Ishikawa (cell line): ENCODE data around the gene SSH2.

Experiments
- CEBPB ChIP-seq: IDR thresholded peaks from 2 replicates; pipeline ENCODE4 v1.6.1; 2012
- CREB1 ChIP-seq: IDR thresholded peaks from 2 replicates; pipeline ENCODE4 v1.6.1; 2012; ENCODE audit warnings: low read depth
- EGR1 ChIP-seq: IDR thresholded peaks from 2 replicates; pipeline ENCODE4 v1.6.1; 2012
- EP300 ChIP-seq: IDR thresholded peaks from 2 replicates; pipeline ENCODE4 v1.6.1; 2012; ENCODE audit warnings: borderline replicate concordance
- NFIC ChIP-seq: IDR thresholded peaks from 2 replicates; pipeline ENCODE4 v1.6.1; 2012
- RAD21 ChIP-seq: IDR thresholded peaks from 2 replicates; pipeline ENCODE4 v1.6.1; 2012; ENCODE audit warnings: low read depth
- TAF1 ChIP-seq: IDR thresholded peaks from 2 replicates; pipeline ENCODE4 v1.6.1; 2012; ENCODE audit warnings: low read depth, mild to moderate bottlenecking
- TCF12 ChIP-seq: IDR thresholded peaks from 2 replicates; pipeline ENCODE4 v1.6.1; 2012; ENCODE audit warnings: low read depth
- TEAD4 ChIP-seq: IDR thresholded peaks from 2 replicates; pipeline ENCODE4 v1.6.1; 2012
- YY1 ChIP-seq: IDR thresholded peaks from 2 replicates; pipeline ENCODE4 v1.6.1; 2012; ENCODE audit warnings: low read depth
- TF ChIP-seq, protein P1 (sequence below): IDR thresholded peaks from 2 replicates; pipeline ENCODE4 v1.6.1; 2012
- TF ChIP-seq, protein P2 (sequence below): IDR thresholded peaks from 2 replicates; pipeline ENCODE4 v1.6.1; 2012; ENCODE audit warnings: low read depth, mild to moderate bottlenecking

DNA sequence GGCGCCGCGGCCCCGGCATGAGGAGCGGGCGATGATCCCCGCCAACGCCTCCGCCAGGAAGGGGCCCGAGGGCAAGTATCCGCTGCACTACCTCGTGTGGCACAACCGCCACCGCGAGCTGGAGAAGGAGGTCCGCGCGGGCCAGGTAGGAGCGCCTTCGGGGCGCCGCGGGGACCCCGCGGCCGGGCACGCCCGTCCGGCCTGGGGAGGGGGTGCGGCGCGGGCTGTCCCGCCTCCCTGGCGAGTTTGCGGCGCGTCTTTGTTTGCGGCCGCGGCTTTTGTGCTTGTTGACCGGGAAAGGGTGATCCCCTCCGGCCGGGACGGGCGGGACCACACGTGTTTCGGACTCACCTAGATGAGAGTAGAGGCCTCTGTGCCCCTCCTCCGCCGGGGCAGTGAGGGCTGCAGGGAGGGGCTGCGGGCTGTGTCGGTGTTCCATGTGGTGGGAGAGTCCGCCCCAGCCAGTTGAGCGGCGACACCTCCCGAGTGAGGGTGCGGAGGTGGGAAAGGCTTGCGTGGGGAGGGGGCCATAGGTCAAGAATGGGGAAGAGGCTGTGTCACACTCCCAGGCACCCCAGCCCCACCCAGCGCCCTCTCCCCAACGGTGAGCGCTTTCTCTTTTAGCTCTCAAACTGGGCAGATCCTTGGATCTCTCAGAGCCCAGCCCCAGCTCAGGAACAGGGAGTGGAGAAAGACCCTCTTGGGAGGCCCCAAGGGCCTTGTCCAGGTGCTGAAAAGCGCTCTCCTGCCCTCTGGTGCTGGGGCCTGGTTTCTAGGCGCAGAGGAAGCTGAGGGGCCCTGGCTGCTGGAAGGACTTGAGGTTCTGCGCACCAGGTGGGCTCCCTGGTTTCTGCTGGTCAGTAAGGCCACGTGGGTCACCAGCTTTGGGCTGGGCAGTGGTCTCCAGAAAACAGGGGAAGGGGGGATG is 336.2 kb downstream of the SSH2 start:
- TF ChIP-seq YY1 (no peak), TCF12 (no peak), TEAD4 (no peak), RAD21 (peak; percentile 44), NFIC (no peak), EP300 (no peak), EGR1 (no peak), CEBPB (no peak), TAF1 (no peak), CREB1 (no peak)
- TF ChIP-seq, protein P1, sequence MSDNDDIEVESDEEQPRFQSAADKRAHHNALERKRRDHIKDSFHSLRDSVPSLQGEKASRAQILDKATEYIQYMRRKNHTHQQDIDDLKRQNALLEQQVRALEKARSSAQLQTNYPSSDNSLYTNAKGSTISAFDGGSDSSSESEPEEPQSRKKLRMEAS = peak; percentile 43
- TF ChIP-seq, protein P2, sequence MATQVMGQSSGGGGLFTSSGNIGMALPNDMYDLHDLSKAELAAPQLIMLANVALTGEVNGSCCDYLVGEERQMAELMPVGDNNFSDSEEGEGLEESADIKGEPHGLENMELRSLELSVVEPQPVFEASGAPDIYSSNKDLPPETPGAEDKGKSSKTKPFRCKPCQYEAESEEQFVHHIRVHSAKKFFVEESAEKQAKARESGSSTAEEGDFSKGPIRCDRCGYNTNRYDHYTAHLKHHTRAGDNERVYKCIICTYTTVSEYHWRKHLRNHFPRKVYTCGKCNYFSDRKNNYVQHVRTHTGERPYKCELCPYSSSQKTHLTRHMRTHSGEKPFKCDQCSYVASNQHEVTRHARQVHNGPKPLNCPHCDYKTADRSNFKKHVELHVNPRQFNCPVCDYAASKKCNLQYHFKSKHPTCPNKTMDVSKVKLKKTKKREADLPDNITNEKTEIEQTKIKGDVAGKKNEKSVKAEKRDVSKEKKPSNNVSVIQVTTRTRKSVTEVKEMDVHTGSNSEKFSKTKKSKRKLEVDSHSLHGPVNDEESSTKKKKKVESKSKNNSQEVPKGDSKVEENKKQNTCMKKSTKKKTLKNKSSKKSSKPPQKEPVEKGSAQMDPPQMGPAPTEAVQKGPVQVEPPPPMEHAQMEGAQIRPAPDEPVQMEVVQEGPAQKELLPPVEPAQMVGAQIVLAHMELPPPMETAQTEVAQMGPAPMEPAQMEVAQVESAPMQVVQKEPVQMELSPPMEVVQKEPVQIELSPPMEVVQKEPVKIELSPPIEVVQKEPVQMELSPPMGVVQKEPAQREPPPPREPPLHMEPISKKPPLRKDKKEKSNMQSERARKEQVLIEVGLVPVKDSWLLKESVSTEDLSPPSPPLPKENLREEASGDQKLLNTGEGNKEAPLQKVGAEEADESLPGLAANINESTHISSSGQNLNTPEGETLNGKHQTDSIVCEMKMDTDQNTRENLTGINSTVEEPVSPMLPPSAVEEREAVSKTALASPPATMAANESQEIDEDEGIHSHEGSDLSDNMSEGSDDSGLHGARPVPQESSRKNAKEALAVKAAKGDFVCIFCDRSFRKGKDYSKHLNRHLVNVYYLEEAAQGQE = peak; percentile 92
